ENCODE results near the gene SGSM2. TPM values are rescaled to one million over a fixed set of nuclear protein-coding genes. Genes with fewer than 3 reads are reported as not detected.

SGSM2 gene
- total RNA-seq, 1 experiment from 2014 or later = 47.2 TPM

DNA sequence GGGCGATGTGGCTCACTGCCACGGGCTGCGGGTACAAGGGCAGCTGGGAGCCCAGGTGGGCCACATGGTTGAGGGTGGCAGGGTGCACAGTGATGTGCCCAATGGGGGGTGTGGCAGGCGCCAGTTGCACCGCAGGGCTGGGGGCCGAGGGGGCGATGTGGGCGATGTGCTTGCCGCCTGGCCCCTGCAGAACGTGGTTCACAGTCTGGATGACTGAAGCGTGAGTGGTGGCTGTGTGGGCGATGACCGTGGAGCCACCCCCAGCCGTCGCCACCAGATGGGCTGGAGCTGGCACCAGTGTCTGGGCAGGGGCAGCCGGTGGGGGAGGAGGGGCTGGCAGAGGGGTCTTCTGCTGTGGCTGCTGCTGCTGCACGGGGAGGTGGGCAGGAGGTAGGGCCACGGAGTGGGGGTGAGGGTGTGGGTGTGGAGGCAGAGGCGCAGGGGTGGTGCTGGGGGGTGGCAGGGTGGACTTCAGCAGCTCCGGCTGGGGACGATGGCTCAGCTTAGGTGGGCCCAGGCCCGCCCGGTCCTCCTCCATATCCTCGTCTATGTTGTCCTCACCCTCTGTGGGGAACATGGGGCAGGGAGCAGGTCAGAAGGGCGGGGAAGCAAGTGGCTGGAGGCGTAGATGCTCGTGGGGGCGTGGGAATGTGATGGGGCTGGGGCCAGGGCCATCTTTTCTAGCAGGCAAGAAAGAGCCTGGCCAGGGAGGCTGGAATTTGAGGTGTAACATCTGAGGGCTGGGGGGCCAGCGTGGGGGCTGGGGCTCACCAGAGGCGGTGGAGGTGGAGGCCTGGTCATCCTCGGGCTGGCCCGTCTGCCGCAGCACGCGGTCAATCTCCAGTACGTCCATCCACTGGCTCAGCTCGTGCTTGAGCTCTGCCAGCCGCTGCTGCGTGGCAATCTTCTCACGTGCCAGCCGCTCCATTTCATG, 50.1 kb downstream of the SGSM2 start:
- Histone ChIP-seq H3K79me2 (ENCODE audit: low read length) (peaks cover 18% of the 10 kb centered on the region), H3K4me1 (ENCODE audit: insufficient read depth, low read length) (peaks cover 10% of the 10 kb centered on the region), H3K4me3 (ENCODE audit: low read length) (no peak overlapping the region), H3K9ac (ENCODE audit: low read length) (no peak overlapping the region), H3K9me2 (replicated peaks; ENCODE audit: low read length) (no peaks in the 10 kb centered on the region), H3K9me3 (ENCODE audit: low read length) (no peaks in the 10 kb centered on the region), H3F3A (ENCODE audit: low read length, unreplicated experiment) (no peaks in the 10 kb centered on the region), H4K20me1 (ENCODE audit: low read length) (no peaks in the 10 kb centered on the region), H3K36me3 (ENCODE audit: low read depth, low read length) (no peaks in the 10 kb centered on the region), H3K27me3 (ENCODE audit: low read length) (no peaks in the 10 kb centered on the region), H3K27ac (ENCODE audit: low read length) (no peak overlapping the region), H3K4me2 (ENCODE audit: low read length) (no peak overlapping the region), H2AFZ (ENCODE audit: low read length) (no peak overlapping the region)
- BruUV-seq (replicated peaks) = no TSS peak
- intact Hi-C loops (cut with micrococcal nuclease) = no loop called here
- no peak for DNase-seq
- POLR2A ChIA-PET (ENCODE audit: unreplicated experiment) = no interaction called here
- CTCF ChIA-PET = no interaction called here
- no peak for ATAC-seq
- TF ChIP-seq EZH2phosphoT487 (IDR thresholded peaks at IDR 0.05; ENCODE audit: borderline replicate concordance, low read length) (no peak), EZH2 (IDR thresholded peaks at IDR 0.05; ENCODE audit: low read length, unreplicated experiment) (no peak)
- TF ChIP-seq, protein P1, sequence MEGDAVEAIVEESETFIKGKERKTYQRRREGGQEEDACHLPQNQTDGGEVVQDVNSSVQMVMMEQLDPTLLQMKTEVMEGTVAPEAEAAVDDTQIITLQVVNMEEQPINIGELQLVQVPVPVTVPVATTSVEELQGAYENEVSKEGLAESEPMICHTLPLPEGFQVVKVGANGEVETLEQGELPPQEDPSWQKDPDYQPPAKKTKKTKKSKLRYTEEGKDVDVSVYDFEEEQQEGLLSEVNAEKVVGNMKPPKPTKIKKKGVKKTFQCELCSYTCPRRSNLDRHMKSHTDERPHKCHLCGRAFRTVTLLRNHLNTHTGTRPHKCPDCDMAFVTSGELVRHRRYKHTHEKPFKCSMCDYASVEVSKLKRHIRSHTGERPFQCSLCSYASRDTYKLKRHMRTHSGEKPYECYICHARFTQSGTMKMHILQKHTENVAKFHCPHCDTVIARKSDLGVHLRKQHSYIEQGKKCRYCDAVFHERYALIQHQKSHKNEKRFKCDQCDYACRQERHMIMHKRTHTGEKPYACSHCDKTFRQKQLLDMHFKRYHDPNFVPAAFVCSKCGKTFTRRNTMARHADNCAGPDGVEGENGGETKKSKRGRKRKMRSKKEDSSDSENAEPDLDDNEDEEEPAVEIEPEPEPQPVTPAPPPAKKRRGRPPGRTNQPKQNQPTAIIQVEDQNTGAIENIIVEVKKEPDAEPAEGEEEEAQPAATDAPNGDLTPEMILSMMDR (conservative IDR thresholded peaks at IDR 0.05; ENCODE audit: low read depth, low read length) = no peak

DNA sequence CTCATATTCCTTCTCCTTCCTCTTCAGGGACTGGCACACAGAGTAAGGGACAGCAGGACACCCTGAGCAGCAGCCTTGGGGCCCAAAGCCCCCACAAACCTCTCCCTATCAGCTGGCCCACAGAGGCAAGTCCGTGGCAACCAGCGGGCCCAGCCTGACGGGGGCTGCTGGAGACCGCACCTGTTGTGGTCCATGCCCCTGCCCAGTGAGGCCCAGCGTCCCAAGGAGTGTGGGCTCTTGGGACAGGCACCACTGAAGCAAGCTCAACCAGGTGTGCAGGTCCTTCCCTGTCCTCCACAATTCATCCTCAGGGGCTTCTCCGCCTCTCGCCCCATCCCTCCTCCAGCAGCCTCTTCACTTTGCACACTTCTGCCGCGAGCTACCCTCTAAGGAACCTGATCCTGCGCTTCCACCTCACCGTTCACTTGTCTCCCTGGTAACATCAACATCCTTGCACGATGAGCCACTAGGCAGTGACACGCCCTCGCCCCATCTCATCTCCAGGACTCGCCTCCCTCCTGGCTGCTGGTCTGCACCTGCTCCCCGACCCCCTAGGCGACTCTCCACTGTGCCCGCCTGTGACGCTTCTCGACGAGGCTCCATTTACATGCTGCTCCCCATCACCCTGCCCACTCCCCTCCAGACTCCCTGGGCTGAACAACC, 50.9 kb downstream of the SGSM2 start:
- Histone ChIP-seq H3K27ac (ENCODE audit: low read length) (no peak overlapping the region), H3K4me1 (ENCODE audit: insufficient read depth, low read length) (peaks cover 11% of the 10 kb centered on the region), H3K27me3 (ENCODE audit: low read length) (no peaks in the 10 kb centered on the region), H3K9me3 (ENCODE audit: low read length) (no peaks in the 10 kb centered on the region), H3K9me2 (replicated peaks; ENCODE audit: low read length) (no peaks in the 10 kb centered on the region), H3K4me3 (ENCODE audit: low read length) (no peak overlapping the region), H3F3A (ENCODE audit: low read length, unreplicated experiment) (no peaks in the 10 kb centered on the region), H3K36me3 (ENCODE audit: low read depth, low read length) (no peaks in the 10 kb centered on the region), H3K79me2 (ENCODE audit: low read length) (peaks cover 19% of the 10 kb centered on the region), H4K20me1 (ENCODE audit: low read length) (no peaks in the 10 kb centered on the region), H3K9ac (ENCODE audit: low read length) (no peak overlapping the region), H2AFZ (ENCODE audit: low read length) (no peak overlapping the region), H3K4me2 (ENCODE audit: low read length) (no peak overlapping the region)
- ChIA-PET CTCF (no interaction called here), POLR2A (ENCODE audit: unreplicated experiment) (no interaction called here)
- DNase-seq (no peak), ATAC-seq (no peak)
- BruUV-seq (replicated peaks) = no TSS peak
- intact Hi-C loops (cut with micrococcal nuclease) = no loop called here
- TF ChIP-seq, protein P1 (conservative IDR thresholded peaks at IDR 0.05; ENCODE audit: low read depth, low read length) = no peak
- TF ChIP-seq EZH2phosphoT487 (IDR thresholded peaks at IDR 0.05; ENCODE audit: borderline replicate concordance, low read length) (no peak), EZH2 (IDR thresholded peaks at IDR 0.05; ENCODE audit: low read length, unreplicated experiment) (no peak)

DNA sequence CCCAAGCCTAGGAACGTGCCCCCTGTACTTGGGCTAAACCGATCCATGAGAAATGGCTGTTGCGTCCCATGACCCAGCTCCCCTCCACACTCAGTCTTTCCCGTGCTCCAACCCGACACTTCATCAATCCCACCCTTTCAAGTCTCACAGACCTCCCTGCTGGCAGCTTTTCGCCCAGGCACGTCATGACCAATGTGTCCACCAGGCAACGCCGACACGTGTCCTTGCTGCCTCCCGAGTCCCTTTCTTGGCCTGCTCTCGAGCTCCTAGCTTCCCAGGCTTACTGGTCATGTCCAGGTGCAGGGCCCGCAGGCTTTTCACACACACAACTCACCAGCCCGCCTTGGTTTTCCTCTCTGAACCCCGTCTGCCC, 51.4 kb downstream of the SGSM2 start:
- H3K9me3 ChIP-seq (ENCODE audit: low read length) = no peaks in the 10 kb centered on the region
- no peak overlapping the region for H3K9ac ChIP-seq (ENCODE audit: low read length)
- no peaks in the 10 kb centered on the region for H3K27me3 ChIP-seq (ENCODE audit: low read length)
- no peaks in the 10 kb centered on the region for H4K20me1 ChIP-seq (ENCODE audit: low read length)
- H3K9me2 ChIP-seq (replicated peaks; ENCODE audit: low read length) = no peaks in the 10 kb centered on the region
- no peak overlapping the region for H3K27ac ChIP-seq (ENCODE audit: low read length)
- no peak overlapping the region for H2AFZ ChIP-seq (ENCODE audit: low read length)
- ChIA-PET POLR2A (ENCODE audit: unreplicated experiment) (no interaction called here), CTCF (no interaction called here)
- no peaks in the 10 kb centered on the region for H3F3A ChIP-seq (ENCODE audit: low read length, unreplicated experiment)
- no peak for DNase-seq
- no TSS peak for BruUV-seq (replicated peaks)
- no peak overlapping the region for H3K4me3 ChIP-seq (ENCODE audit: low read length)
- H3K4me2 ChIP-seq (ENCODE audit: low read length) = no peak overlapping the region
- ATAC-seq = no peak
- TF ChIP-seq EZH2phosphoT487 (IDR thresholded peaks at IDR 0.05; ENCODE audit: borderline replicate concordance, low read length) = no peak
- TF ChIP-seq, protein P1 (conservative IDR thresholded peaks at IDR 0.05; ENCODE audit: low read depth, low read length) = no peak
- TF ChIP-seq EZH2 (IDR thresholded peaks at IDR 0.05; ENCODE audit: low read length, unreplicated experiment) = no peak
- peaks cover 11% of the 10 kb centered on the region for H3K4me1 ChIP-seq (ENCODE audit: insufficient read depth, low read length)
- peaks cover 19% of the 10 kb centered on the region for H3K79me2 ChIP-seq (ENCODE audit: low read length)
- intact Hi-C loops (cut with micrococcal nuclease) = no loop called here
- no peaks in the 10 kb centered on the region for H3K36me3 ChIP-seq (ENCODE audit: low read depth, low read length)
